Peyer's patch (tissue), 4 donors: ENCODE results near the gene CPAMD8. TPM values are rescaled to one million over a fixed set of nuclear protein-coding genes. Genes with fewer than 3 reads are reported as not detected.
A peak's percentile ranks its signal among the peaks of the same experiment; 100 is the strongest.
"Not testable (repeated sequence)": the region's sequence is repeated elsewhere in the genome, so short reads cannot be mapped to it uniquely, and the experiment has no call there.

ENCODE experiments used
- DNase-seq, 3 donors: peaks; one replicate each; pipeline ENCODE4 v3.0.0-alpha.2; 2017 to 2019
- H3K27ac ChIP-seq, 4 donors: fragments of 200-600 bp; sonication (generic); one replicate each; pipeline ENCODE4 v1.5.1; 2016 to 2019
- H3K27me3 ChIP-seq, 2 donors: fragments of 200-600 bp; sonication (generic); one replicate each; pipeline ENCODE4 v1.5.1; 2019
- H3K36me3 ChIP-seq, 3 donors: fragments of 200-600 bp; sonication (generic); one replicate each; pipeline ENCODE4 v1.5.1; 2016 to 2019
- H3K4me1 ChIP-seq, 4 donors: fragments of 200-600 bp; sonication (generic); one replicate each; pipeline ENCODE4 v1.5.1; 2016 to 2019
- H3K4me3 ChIP-seq, 4 donors: fragments of 200-600 bp; sonication (generic); 1 replicate in 3 of 4; 2 replicates in 1 of 4; pipeline ENCODE4 v1.5.1; 2016 to 2019; ENCODE audit warnings: mild to moderate bottlenecking in 1 of 4
- H3K9me3 ChIP-seq, 4 donors: fragments of 200-600 bp; sonication (generic); one replicate each; pipeline ENCODE4 v1.5.1; 2016 to 2019; ENCODE audit warnings: mild to moderate bottlenecking in 1 of 4
- CTCF ChIP-seq, 6 experiments: fragments of 450-650 bp in 4 of 6; fragments of 200-600 bp in 2 of 6; sonication (generic) in 1 of 6; IDR thresholded peaks; one replicate each; pipeline ENCODE4 v1.5.1; 2017 to 2019; ENCODE audit warnings: antibody characterized with exemption in 6 of 6, mild to moderate bottlenecking in 3 of 6, moderate library complexity in 1 of 6
- POLR2A ChIP-seq, 2 donors: fragments of 450-650 bp; IDR thresholded peaks; one replicate each; pipeline ENCODE4 v1.5.1; 2017; ENCODE audit warnings: antibody characterized with exemption in 2 of 2, mild to moderate bottlenecking in 2 of 2, moderate library complexity in 2 of 2
- total RNA-seq, 4 donors: library from RNA; depleted of rRNA; stranded (reverse); fragments of >200 nt; gene quantifications; one replicate each; pipeline ENCODE4 v1.1.0, GENCODE V29; 2016

The CPAMD8 gene
- total RNA-seq, 4 donors from 2014 or later, result 2.6 to 10.7 (median 5.2) TPM

GRCh38 chr19:16942583-16942982, 84.0 kb downstream of the CPAMD8 start:
- no peak overlapping the region for H3K27ac ChIP-seq
- no peak overlapping the region for H3K4me3 ChIP-seq
- H3K36me3 ChIP-seq, result no peaks in the 10 kb centered on the region
- TF ChIP-seq CTCF (IDR thresholded peaks at IDR 0.05) (no peak), POLR2A (IDR thresholded peaks at IDR 0.05) (no peak)
- H3K27me3 ChIP-seq, result no peaks in the 10 kb centered on the region
- DNase-seq, result no peak
- H3K4me1 ChIP-seq, result no peaks in the 10 kb centered on the region
- H3K9me3 ChIP-seq, result no peaks in the 10 kb centered on the region

DNA sequence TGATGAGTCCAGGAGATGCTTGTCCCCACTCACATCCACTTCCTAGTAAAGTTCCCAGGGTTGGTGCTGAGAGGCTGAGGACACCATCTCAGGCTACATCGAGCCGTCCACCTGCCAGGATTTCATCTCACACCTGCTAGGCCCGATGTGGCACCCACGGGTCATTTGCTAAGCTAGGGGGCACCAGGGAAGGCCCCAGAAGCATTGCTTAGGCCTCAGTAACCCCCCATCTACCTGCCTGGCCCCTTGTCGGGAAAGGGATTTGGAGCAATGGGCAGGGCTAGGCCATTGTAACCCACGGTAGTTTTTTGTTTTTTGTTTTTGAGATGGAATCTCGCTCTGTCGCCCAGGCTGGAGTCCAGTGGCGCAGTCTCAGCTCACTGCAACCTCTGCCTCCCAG, 86.0 kb downstream of the CPAMD8 start:
- Histone ChIP-seq H3K36me3 (no peaks in the 10 kb centered on the region), H3K27ac (no peak overlapping the region), H3K4me3 (no peak overlapping the region), H3K9me3 (no peaks in the 10 kb centered on the region), H3K27me3 (no peaks in the 10 kb centered on the region), H3K4me1 (no peaks in the 10 kb centered on the region)
- DNase-seq, result no peak
- TF ChIP-seq CTCF (IDR thresholded peaks at IDR 0.05), result no peak

GRCh38 chr19:16940063-16940462, 86.5 kb downstream of the CPAMD8 start:
- H3K4me1 ChIP-seq, H3K27ac ChIP-seq, H3K27me3 ChIP-seq, H3K36me3 ChIP-seq, H3K4me3 ChIP-seq, DNase-seq, H3K9me3 ChIP-seq: not testable (repeated sequence)

- DNase-seq, result peak in 1 of 3 donors; percentile 13
- no peaks in the 10 kb centered on the region for H3K27me3 ChIP-seq
- H3K27ac ChIP-seq, result no peak overlapping the region
- no peak overlapping the region for H3K4me3 ChIP-seq
- no peak for TF ChIP-seq POLR2A (IDR thresholded peaks at IDR 0.05)
- TF ChIP-seq CTCF (IDR thresholded peaks at IDR 0.05), result no peak
- H3K4me1 ChIP-seq, result no peaks in the 10 kb centered on the region
- H3K9me3 ChIP-seq, result no peaks in the 10 kb centered on the region
- no peaks in the 10 kb centered on the region for H3K36me3 ChIP-seq
These were observed 88.4 kb downstream of the CPAMD8 start for GRCh38 chr19:16938211-16938610.

GRCh38 chr19:16937796-16938195, 88.8 kb downstream of the CPAMD8 start:
- H3K9me3 ChIP-seq, H3K36me3 ChIP-seq, DNase-seq, H3K4me3 ChIP-seq, H3K27me3 ChIP-seq, H3K27ac ChIP-seq, H3K4me1 ChIP-seq: not testable (repeated sequence)

- Histone ChIP-seq H3K4me1 (no peaks in the 10 kb centered on the region), H3K9me3 (no peaks in the 10 kb centered on the region), H3K4me3 (no peak overlapping the region), H3K36me3 (no peaks in the 10 kb centered on the region), H3K27ac (no peak overlapping the region), H3K27me3 (no peaks in the 10 kb centered on the region)
- TF ChIP-seq POLR2A (IDR thresholded peaks at IDR 0.05), result no peak
- no peak for TF ChIP-seq CTCF (IDR thresholded peaks at IDR 0.05)
- DNase-seq, result no peak
These were observed 89.7 kb downstream of the CPAMD8 start for GRCh38 chr19:16936901-16937300.

GRCh38 chr19:16934489-16934888, 92.1 kb downstream of the CPAMD8 start:
- no peak overlapping the region for H3K4me3 ChIP-seq
- TF ChIP-seq POLR2A (IDR thresholded peaks at IDR 0.05) (no peak), CTCF (IDR thresholded peaks at IDR 0.05) (no peak)
- no peaks in the 10 kb centered on the region for H3K9me3 ChIP-seq
- no peaks in the 10 kb centered on the region for H3K36me3 ChIP-seq
- no peaks in the 10 kb centered on the region for H3K4me1 ChIP-seq
- H3K27ac ChIP-seq, result no peak overlapping the region
- no peak for DNase-seq
- no peaks in the 10 kb centered on the region for H3K27me3 ChIP-seq
